ENCODE results near the gene ASPG. TPM values are rescaled to one million over a fixed set of nuclear protein-coding genes. Genes with fewer than 3 reads are reported as not detected.

Gene ASPG
- total and polyA plus RNA-seq, 2 of the 13 experiments (the other 11 are each of a cell fraction or from before 2014, with no cell fraction given), result not detected

DNA sequence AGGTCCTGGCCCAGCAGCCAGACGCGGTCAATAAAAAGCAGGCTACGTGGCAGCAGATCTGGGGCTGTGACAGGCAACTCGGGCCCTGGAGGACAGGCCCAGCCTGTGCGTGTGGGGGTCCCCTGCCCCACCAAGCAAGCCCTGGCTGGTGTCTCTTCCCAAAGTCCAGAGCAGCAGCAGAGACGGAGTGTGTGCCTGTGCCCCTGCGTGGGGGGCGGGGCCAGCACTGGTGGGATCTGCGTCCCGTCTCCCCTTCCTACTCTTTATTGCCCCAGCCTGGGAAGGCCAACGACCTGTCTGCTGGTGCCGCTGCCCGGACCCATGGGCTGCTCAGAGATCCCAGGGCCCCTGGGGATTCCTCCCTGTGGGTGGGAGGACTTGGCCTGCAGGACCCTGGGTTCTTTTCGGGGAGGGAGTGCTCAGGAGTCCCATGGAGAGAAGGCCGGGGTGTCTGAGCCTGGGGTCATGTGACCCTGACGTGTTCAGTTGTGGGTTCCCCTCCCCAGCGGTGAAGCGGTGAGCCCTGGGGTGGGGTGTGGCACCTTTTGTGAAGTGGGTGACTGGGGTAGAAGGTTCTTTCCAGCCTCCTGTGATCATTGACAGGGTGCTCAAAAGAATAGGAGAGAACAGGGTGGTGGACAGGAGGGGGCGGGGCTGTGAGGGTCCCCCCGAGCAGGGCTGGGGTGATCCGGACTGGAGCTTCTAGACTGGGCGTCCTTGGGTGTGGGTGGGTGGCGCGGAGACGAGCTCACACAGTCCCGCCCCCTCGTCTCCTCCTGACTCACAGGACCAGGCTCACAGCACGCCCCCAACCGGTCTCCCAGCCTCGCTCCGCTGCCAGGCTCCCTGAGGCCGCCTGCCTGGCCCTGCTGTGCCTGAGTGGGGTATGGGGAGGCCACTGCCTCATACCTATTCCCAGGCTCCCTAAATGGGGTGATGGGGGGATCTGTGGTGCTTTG lies 22.4 kb downstream of the ASPG start:
- DNase-seq (ENCODE audit: low spot score) (no peak), FAIRE-seq (no peak), ATAC-seq (peak; percentile 37)
- H3K9ac ChIP-seq (ENCODE audit: insufficient read depth, low read depth, low read length), result no peak overlapping the region
- H3K27me3 ChIP-seq (ENCODE audit: control insufficient read depth in 1 of 2, insufficient read depth in 2 of 2, low read length in 2 of 2), result peaks cover 5 to 14% of the 10 kb centered on the region in 2 experiments; a peak in 3 of 5 replicates
- H2AFZ ChIP-seq (ENCODE audit: low read length), result no peak overlapping the region
- H3K9me3 ChIP-seq (ENCODE audit: low read length), result no peaks in the 10 kb centered on the region
- H3K79me2 ChIP-seq (ENCODE audit: insufficient read depth, low read length), result no peaks in the 10 kb centered on the region
- no peaks in the 10 kb centered on the region for H3K36me3 ChIP-seq (replicated peaks in 1 of 2; ENCODE audit: control insufficient read depth in 1 of 2, insufficient read depth in 2 of 2, low read length in 2 of 2)
- no peaks in the 10 kb centered on the region for H4K20me1 ChIP-seq (ENCODE audit: insufficient read depth, low read length)
- H3K4me1 ChIP-seq (ENCODE audit: insufficient read depth, low read length), result no peaks in the 10 kb centered on the region
- BruUV-seq (replicated peaks), result no TSS peak
- in situ Hi-C loops (cut with HindIII; ENCODE audit: extremely low pct_ligation_motif_present, low pct_unique_long_range_greater_than_20kb) (no loop called here), intact Hi-C loops (cut with micrococcal nuclease; ENCODE audit: unreplicated experiment) (no loop called here)
- no peak overlapping the region for H3K4me2 ChIP-seq (ENCODE audit: low read depth, low read length)
- CTCF ChIA-PET (ENCODE audit: low intra/inter-chr PET ratio, low total read pairs), result no interaction called here
- H3K4me3 ChIP-seq (replicated peaks in 1 of 3; ENCODE audit: insufficient read depth in 1 of 3, low read depth in 2 of 3, low read length in 3 of 3), result no peak overlapping the region
- H3K27ac ChIP-seq (ENCODE audit: extremely low read length, insufficient read depth, low read length), result no peak overlapping the region
- WGBS (ENCODE audit: low lambda C conversion rate), result 19% methylated on average over 12 of the region's 32 CpGs
- POLR2A ChIA-PET, result no interaction called here
- TF ChIP-seq NR3C1 (CRISPR knock-in tag; IDR thresholded peaks at IDR 0.05) (no peak), SAP130 (CRISPR knock-in tag; IDR thresholded peaks at IDR 0.05; ENCODE audit: low read depth) (no peak), WIZ (CRISPR knock-in tag; IDR thresholded peaks at IDR 0.05) (no peak), SRSF1 (optimal IDR thresholded peaks at IDR 0.05; ENCODE audit: low read depth, low read length) (no peak), DMAP1 (CRISPR knock-in tag; IDR thresholded peaks at IDR 0.05) (no peak), RFX3 (CRISPR knock-in tag; IDR thresholded peaks at IDR 0.05) (no peak), PATZ1 (CRISPR knock-in tag; IDR thresholded peaks at IDR 0.05) (no peak), ATF4 (CRISPR knock-in tag; IDR thresholded peaks at IDR 0.05) (no peak), XBP1 (CRISPR knock-in tag; IDR thresholded peaks at IDR 0.05) (no peak), ARID3A (IDR thresholded peaks at IDR 0.05; ENCODE audit: low read depth, low read length) (no peak), ZBTB1 (CRISPR knock-in tag; IDR thresholded peaks at IDR 0.05; ENCODE audit: borderline replicate concordance) (no peak), SIN3A (IDR thresholded peaks at IDR 0.05; ENCODE audit: borderline replicate concordance, low read depth, low read length) (no peak), HNRNPLL (IDR thresholded peaks at IDR 0.05; ENCODE audit: low read depth, low read length, poor library complexity, severe bottlenecking) (no peak), SP140L (CRISPR knock-in tag; IDR thresholded peaks at IDR 0.05; ENCODE audit: borderline replicate concordance) (no peak), REL (CRISPR knock-in tag; conservative IDR thresholded peaks at IDR 0.05) (no peak)
- TF ChIP-seq, protein P1, sequence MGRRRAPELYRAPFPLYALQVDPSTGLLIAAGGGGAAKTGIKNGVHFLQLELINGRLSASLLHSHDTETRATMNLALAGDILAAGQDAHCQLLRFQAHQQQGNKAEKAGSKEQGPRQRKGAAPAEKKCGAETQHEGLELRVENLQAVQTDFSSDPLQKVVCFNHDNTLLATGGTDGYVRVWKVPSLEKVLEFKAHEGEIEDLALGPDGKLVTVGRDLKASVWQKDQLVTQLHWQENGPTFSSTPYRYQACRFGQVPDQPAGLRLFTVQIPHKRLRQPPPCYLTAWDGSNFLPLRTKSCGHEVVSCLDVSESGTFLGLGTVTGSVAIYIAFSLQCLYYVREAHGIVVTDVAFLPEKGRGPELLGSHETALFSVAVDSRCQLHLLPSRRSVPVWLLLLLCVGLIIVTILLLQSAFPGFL (CRISPR knock-in tag; IDR thresholded peaks at IDR 0.05), result no peak

Data from HepG2 (cell line).